GM12801 (cell line): ENCODE results near the gene MLN.

Experiments used
- CTCF ChIP-seq: IDR thresholded peaks from one replicate; pipeline ENCODE4 v1.5.1; 2011; ENCODE audit warnings: control low read depth; ENCODE audit not compliant: insufficient read length; ENCODE audit errors: extremely low read depth

The MLN gene

GRCh38 chr6:33847867-33848266 lies 44.1 kb upstream of the MLN start:
- no peak for TF ChIP-seq CTCF

GRCh38 chr6:33847078-33847477 lies 43.3 kb upstream of the MLN start:
- TF ChIP-seq CTCF: no peak

- no peak for TF ChIP-seq CTCF
Observed at GRCh38 chr6:33846226-33846625, 42.4 kb upstream of the MLN start.

GRCh38 chr6:33845031-33845745 lies 41.4 kb upstream of the MLN start:
- no peak for TF ChIP-seq CTCF

GRCh38 chr6:33843131-33844121 lies 39.6 kb upstream of the MLN start:
- no peak for TF ChIP-seq CTCF

- no peak for TF ChIP-seq CTCF
Observed at GRCh38 chr6:33841868-33842267, 38.1 kb upstream of the MLN start.

- no peak for TF ChIP-seq CTCF
Observed at GRCh38 chr6:33841070-33841469, 37.3 kb upstream of the MLN start.
